GM21528 (cell line): ENCODE data around the gene MYO9A.

Experiments
- ATAC-seq: cut with Tn5 transposase; IDR thresholded peaks from one replicate; pipeline ENCODE4 v1.9.1; 2021; ENCODE audit warnings: mild to moderate bottlenecking, moderate library complexity; ENCODE audit not compliant: unreplicated experiment, low FRiP score

The MYO9A gene

GRCh38 chr15:71812966-71813722 is 304.8 kb downstream of the MYO9A start:
- no peak for ATAC-seq

DNA sequence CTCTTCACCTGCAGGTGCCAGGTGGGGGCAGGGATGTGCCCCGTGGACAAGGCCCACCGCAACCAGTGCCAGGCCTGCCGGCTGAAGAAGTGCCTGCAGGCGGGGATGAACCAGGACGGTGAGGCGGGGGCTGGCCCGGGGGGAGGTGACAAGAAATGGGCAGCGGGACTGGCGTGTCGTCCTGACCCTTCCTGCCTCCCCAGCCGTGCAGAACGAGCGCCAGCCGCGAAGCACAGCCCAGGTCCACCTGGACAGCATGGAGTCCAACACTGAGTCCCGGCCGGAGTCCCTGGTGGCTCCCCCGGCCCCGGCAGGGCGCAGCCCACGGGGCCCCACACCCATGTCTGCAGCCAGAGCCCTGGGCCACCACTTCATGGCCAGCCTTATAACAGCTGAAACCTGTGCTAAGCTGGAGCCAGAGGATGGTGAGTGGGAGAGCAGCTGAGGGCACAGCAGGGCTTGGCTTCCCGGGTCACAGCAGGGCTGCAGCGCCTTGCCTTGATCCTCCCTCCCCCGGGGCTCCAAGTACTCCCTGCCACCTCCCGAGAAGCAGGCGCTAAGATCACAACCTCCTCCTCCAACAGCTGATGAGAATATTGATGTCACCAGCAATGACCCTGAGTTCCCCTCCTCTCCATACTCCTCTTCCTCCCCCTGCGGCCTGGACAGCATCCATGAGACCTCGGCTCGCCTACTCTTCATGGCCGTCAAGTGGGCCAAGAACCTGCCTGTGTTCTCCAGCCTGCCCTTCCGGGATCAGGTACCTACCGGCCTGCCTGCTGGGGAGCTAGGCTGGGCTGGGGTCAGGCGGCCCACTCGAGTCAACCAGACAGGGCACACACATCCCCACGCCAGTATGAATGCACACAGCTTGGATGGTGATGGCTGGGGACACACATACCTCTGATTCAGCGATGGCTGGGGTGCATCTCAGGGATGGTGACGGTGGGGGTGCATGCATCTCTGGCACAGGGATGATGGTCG is 305.9 kb downstream of the MYO9A start:
- ATAC-seq: no peak

DNA sequence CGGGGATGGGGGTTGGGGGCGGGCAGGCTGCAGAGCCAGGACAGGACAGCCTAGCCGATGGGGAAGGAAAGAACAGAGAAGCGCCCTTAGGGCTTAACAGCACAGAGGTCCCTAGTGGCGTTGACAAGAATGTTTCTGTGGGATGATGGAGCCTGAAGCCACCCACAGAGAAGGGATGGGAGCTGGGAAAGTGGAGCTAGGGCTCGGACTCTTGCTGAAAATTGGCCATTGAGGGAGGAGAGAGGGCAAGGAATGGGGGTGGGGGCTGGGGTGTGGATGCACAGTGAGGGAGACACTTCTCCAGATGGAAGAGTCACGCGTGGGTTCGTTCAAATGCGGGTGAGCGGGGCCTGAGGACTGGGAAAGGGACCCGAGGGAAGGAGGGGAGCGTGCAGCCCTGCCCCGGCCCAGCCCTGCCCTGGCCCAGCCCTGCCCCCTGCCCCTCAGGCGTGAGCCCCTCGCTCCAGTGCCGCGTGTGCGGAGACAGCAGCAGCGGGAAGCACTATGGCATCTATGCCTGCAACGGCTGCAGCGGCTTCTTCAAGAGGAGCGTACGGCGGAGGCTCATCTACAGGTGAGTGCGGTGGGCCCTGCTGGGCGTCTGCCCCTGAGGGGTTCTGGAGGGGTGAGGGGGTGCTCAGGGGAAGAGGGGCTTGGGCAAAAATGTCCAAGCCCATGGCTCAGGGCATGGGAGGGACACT is 306.8 kb downstream of the MYO9A start:
- no peak for ATAC-seq

DNA sequence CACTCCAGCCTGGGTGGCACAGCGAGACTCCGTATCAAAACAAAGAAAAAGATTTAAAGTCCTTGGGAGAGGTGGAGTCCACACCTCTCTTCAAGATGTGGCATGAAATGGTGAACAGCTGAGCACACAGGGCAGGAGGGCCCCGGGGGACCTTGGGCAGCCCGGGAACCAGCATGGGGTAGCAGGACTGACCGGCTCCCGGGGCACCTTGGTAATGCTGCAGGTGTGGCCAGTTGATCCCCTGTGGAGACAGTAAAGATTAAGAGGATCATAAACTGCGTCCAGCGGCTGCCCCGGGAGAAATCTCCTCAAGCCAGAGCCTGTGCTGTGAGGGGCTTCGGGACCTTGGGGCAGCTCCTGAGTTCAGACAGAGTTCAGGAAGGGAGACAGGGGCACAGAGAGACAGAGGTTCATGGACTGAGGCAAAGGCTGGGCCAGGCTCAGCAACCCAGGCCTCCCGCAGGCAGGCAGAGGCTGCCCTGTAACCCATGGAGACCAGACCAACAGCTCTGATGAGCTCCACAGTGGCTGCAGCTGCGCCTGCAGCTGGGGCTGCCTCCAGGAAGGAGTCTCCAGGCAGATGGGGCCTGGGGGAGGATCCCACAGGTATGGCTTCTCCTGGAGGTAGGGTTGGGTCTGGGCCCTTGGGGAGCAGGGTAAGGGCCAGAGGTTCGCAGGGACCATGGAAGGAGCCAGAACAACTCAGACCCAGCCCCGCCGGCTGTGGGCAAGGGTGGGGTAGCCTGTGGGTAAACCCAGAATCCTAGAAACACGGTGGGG is 307.5 kb downstream of the MYO9A start, which contains the start of gene NR2E3:
TSS of gene NR2E3 (plus strand) at position 299 of the 780 bp plus-strand sequence. CDS start at position 489, 190 bp downstream.
- ATAC-seq: no peak

DNA sequence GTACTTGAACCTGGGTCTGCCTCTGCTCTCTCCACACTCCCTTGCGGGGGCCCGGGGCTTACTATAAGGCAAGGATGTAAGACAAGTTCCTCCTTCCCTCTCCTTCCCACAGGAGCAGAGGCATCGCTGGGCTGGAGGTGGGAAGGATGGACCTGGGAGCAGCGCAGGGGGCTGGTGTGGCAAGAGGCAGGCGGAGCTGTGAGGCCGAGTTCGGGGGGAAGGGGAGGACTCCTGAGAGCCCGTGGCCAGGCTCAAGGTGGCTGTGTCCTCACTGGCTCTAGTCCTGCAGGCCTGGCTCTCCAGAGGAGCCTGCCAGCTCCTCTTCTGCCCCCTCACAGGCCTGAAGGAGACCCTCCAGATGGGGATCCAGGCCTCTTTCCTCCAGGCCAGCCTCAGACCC is 308.6 kb downstream of the MYO9A start:
- no peak for ATAC-seq

DNA sequence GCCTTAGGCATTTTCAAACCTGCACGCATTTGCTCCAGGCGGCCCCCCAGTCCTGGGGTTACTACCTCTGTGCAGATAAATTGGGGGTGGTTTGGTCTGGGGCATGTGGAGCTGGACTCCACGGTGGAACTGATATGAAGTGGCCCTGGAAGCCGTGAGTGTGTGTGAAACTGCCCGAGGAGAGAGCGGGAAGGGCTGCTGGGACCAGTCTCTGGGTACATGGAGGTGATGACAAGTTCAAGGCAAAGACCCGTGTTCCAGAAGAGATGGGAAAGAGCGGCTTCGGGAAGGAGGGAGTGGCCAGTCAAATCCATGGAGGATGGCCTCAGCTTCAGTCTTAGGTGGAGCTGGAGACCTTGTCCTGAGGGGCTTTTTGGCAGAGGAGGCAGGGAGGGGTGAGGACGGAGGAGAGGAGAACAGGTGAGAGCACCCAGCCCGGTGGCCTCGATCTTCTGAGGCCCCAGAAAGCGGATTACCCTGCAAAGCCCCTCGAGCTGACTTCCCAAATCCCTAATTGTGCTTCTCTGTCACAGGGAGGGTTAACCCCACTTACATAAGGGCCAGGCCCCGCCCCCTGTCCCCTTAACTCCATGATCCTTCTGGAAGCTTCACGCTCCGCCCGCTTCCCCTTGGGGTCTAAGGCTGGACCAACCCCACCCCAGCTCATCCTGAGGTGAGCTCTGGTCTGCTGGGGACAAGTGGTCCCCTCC is 309.5 kb downstream of the MYO9A start:
- ATAC-seq: no peak

DNA sequence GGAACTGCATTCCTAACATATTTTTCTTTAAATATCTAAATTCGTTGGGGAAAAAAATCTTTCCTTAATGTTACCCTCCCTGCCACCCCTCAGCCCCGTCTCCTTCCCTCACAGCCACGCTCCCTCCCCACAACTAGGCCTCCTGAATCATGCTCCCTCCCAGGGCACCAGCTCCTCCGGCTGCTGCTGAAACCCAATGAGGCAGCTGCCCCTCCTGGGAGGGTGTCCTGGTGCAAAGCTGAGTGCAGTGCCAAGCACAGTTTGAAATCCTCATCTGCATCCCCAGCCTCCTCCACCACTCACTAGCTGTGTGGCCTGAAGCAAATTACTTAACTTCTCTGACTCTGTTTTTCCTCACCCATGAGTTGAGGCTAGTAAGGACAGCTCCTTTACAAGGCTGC is 310.3 kb downstream of the MYO9A start:
- no peak for ATAC-seq

GRCh38 chr15:71807125-71807629 is 310.8 kb downstream of the MYO9A start:
- ATAC-seq: no peak

DNA sequence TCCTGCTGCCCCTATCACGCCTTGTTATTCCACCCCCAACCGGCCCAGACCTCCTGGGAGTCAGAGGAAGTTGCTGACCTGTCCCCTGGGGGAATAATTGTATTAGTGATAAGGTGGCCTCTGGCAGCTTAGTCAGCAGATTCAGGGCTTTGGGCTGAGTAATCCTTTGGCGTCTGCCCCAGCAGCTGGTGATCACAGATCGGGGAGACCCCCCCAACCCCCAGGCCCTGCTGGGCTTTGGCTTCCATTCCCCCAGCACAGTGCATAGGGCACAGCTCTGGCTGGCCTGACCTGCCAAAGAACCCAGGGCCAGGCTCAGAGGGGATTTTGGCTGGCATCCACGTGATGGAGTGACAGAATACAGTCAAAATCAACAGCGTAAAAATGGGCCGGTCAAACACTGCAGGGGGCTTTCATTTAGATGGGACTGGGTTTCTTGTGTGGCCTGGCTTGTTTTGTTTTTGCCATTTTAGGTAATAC is 311.5 kb downstream of the MYO9A start:
- ATAC-seq: no peak

- no peak for ATAC-seq
Observed at GRCh38 chr15:71804695-71805470, 313.1 kb downstream of the MYO9A start.

DNA sequence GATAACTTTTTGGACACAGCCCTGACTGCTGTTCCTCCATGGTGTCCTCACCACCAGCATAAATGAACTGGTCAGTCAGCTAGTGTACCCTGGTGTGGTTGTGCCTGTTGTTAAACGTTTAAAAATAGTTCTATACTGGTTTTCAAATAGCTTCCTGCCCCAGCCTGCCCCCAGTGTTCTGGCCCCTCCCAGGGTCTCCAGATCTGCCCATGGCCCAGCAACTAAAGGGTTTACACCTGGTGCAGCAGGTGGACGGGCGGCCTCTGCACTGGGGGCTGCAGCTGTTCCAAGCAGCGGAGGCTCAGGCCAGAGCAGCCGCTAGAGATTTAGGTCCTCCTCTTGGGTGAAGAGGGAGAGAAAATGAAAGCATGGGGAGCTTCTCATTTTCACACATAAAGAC is 313.7 kb downstream of the MYO9A start:
- no peak for ATAC-seq

GRCh38 chr15:71802770-71803169 is 315.2 kb downstream of the MYO9A start:
- ATAC-seq: no peak

DNA sequence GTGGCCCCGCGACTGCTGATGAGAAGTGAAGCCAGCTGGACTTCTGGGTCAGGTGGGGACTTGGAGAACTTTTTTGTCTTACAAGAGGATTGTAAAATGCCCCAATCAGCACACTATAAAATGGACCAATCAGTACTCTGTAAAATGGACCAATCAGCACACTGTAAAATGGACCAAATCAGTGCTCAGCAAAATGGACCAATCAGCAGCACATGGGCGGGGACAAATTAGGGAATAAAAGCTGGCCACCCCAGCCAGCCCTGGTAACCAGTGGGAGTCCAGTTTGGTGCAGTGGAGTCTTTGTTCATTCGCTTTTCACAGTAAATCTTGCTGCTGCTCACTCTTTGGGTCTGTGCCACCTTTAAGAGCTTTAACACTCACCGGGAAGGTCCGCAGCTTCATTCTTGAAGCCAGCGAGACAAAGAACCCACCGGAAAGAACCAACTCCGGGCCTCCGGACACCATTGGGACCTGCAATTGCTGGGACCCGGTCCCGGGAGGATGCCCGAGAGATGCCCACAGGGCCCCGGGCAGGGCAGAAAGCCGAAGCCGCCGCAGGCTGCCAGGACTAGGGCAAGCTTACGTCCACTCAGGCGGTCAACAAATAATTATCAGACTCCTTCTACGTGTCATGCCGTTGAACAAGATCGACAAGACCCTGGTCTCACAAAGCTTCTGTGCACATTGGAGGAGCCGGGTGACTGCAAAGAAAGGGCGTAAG is 315.9 kb downstream of the MYO9A start:
- ATAC-seq: no peak

GRCh38 chr15:71800835-71801745 is 316.9 kb downstream of the MYO9A start:
- no peak for ATAC-seq

DNA sequence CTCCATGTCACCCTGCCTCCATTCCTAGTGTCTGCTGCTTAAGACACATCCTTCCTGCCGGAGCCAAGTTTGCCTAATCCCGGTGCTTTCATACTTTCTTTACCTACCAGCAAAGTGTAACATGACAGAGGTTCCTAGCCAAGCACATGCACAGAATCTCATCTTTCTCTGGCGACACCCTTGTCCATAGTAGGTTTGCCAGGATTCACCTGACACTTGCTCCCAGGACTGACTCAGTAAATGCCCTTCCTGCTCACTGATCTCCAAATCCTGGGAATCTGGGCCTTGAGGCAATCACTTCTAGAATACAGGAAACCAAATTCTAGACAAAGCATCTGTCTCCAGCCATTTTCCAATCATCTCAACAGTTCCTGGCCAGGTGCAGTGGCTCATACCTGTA is 317.8 kb downstream of the MYO9A start:
- no peak for ATAC-seq

DNA sequence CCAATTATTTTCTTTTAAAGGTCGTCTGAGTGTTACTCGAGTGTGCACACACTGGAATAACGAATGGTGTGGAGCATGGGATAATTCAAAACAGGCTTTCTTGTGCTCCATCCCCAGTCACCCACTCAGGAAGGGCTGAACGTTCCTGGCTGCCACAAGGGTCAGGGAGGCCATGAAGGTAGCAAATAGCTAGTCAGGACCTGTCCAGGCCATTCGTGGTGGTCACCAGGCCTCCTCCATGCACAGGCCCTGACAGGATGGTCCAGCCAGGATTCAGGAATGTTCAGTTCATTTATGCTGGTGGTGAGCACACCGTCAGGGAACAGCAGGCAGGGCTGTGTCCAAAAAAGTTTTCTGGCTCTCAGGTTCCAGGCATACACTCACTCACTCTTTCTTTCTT is 319.3 kb downstream of the MYO9A start:
- no peak for ATAC-seq

- ATAC-seq: no peak
Observed at GRCh38 chr15:71792521-71792920, 325.4 kb downstream of the MYO9A start.
